Measurements from ENCODE around the gene HNRNPA0.

DNA sequence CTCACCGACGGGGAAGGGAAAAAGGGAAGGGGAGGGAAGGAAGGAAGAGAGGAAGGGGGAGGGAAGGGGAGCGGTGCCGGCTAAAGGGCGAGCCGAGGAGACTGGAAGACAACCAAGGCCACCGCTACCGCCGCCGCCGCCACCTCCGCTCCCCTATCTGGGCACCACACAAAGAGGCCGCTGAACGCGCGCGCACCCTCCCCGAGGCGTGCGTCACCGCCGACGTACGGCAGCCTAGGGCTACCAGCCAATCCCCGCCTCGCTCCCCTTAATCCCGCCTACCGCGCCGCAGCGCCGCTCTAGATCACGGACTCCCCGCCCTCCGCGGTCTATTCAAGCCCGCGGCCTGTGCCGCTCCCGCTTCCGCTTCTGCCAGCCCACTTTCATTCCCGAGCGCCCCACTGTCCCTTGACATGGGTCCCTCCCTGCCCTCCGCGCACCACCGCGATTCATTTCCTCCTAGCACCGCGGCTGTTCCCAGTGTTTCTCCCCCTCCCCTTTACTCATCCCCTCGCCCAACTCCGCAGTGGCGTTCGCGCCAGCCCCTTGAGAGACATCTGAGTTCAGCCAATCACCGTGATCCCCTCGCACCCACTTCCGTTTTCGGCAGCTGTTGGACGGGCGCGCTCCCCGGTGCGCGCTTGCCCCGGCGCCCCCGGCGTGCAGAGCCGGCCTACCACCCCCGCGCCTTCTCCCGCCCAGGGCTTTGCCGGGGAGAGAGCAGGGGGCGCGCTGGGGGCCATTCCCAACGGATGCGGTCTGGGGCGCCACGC lies at the start of gene HNRNPA0:
- TF ChIP-seq, protein P1, sequence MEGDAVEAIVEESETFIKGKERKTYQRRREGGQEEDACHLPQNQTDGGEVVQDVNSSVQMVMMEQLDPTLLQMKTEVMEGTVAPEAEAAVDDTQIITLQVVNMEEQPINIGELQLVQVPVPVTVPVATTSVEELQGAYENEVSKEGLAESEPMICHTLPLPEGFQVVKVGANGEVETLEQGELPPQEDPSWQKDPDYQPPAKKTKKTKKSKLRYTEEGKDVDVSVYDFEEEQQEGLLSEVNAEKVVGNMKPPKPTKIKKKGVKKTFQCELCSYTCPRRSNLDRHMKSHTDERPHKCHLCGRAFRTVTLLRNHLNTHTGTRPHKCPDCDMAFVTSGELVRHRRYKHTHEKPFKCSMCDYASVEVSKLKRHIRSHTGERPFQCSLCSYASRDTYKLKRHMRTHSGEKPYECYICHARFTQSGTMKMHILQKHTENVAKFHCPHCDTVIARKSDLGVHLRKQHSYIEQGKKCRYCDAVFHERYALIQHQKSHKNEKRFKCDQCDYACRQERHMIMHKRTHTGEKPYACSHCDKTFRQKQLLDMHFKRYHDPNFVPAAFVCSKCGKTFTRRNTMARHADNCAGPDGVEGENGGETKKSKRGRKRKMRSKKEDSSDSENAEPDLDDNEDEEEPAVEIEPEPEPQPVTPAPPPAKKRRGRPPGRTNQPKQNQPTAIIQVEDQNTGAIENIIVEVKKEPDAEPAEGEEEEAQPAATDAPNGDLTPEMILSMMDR (IDR thresholded peaks at IDR 0.05 in 2 of 3, conservative IDR thresholded peaks at IDR 0.05 in 1 of 3; ENCODE audit: borderline replicate concordance in 1 of 3, insufficient read depth in 1 of 3, low read depth in 2 of 3, low read length in 2 of 3): no peak
- TF ChIP-seq EZH2 (IDR thresholded peaks at IDR 0.05) (no peak), FOSL1 (IDR thresholded peaks at IDR 0.05; ENCODE audit: low read depth) (no peak), REST (IDR thresholded peaks at IDR 0.05; ENCODE audit: low read depth) (no peak), YY1 (IDR thresholded peaks at IDR 0.05; ENCODE audit: extremely low read depth, insufficient replicate concordance, low read depth, low read length) (peak; percentile 45)
